ENCODE results near the gene MDC1.
"Not testable (repeated sequence)": the region's sequence is repeated elsewhere in the genome, so short reads cannot be mapped to it uniquely, and the experiment has no call there.

The MDC1 gene, protein sequence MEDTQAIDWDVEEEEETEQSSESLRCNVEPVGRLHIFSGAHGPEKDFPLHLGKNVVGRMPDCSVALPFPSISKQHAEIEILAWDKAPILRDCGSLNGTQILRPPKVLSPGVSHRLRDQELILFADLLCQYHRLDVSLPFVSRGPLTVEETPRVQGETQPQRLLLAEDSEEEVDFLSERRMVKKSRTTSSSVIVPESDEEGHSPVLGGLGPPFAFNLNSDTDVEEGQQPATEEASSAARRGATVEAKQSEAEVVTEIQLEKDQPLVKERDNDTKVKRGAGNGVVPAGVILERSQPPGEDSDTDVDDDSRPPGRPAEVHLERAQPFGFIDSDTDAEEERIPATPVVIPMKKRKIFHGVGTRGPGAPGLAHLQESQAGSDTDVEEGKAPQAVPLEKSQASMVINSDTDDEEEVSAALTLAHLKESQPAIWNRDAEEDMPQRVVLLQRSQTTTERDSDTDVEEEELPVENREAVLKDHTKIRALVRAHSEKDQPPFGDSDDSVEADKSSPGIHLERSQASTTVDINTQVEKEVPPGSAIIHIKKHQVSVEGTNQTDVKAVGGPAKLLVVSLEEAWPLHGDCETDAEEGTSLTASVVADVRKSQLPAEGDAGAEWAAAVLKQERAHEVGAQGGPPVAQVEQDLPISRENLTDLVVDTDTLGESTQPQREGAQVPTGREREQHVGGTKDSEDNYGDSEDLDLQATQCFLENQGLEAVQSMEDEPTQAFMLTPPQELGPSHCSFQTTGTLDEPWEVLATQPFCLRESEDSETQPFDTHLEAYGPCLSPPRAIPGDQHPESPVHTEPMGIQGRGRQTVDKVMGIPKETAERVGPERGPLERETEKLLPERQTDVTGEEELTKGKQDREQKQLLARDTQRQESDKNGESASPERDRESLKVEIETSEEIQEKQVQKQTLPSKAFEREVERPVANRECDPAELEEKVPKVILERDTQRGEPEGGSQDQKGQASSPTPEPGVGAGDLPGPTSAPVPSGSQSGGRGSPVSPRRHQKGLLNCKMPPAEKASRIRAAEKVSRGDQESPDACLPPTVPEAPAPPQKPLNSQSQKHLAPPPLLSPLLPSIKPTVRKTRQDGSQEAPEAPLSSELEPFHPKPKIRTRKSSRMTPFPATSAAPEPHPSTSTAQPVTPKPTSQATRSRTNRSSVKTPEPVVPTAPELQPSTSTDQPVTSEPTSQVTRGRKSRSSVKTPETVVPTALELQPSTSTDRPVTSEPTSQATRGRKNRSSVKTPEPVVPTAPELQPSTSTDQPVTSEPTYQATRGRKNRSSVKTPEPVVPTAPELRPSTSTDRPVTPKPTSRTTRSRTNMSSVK (N-terminal part only)

DNA sequence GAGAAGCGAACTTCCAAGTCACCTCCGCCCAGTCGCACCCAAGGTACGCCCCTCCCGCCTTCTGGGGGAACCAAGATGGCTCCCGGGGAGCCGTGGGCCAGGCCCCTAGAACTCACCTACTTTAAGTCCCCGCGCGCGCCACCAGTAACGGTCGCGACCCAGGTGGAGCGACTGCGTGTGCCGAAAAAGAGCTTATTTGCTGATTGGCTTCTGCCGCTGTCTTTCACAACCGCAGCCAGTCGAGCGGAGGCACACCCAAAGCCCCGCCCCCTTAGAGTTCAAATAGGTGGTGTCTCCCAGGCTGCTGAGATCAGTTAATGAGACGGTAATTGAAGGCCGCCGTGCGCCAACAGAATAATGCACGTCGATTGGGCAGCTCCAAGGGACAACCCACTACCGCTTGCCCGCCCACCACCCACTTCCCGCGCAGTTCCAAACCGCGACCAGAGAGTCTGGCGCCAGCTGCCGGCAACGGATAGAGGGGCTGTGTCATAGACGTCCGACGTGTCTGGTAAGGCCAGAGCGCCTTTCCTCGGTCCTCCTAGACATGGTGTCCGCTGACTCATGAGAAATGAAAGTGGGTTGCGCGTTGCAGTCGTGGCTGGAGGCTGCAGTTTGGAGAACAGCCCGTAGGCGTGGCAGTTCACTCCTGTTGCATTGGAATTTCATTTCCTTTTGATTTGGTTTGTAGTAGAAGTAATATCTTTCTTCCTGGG, at the start of gene MDC1:
TSS of gene MDC1 (minus strand) at position 153 of the 716 bp plus-strand sequence. CDS start 2,106 bp downstream, outside the sequence.
- DNase-seq: peak; percentile 100

DNA sequence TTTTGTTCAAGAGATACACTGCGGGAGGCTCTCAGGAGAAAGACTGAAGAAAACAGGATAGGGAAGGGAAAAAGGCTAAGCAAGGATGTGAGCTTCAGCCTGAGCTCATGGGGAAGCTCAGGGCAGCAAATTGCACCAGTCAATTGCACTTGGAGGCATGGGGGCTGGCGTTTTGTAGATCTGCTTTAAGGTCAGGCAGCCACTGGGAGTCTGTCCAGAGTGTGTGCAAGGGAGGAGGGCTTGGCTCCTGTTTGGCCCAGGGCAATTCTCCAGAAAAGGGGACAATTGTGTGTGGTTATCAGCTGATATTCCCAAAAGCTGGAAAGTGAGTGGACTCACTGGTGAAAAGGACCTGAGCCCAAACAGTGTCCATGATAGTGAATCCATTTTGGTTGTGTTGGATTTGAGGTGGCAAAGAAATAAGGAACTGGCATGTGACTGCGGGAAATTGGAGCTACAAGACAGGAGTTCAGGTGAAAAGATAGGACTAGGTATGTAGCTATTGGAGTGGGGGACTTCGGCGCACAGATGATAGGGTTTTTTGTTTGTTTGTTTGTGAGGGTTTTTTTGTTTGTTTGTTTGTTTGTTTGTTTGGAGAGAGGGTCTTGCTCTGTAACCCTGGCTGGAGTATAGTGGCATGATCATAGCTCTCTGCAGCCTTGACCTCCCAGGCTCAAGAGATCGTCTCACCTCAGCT, 49.5 kb upstream of the MDC1 start:
- no peak for DNase-seq

DNA sequence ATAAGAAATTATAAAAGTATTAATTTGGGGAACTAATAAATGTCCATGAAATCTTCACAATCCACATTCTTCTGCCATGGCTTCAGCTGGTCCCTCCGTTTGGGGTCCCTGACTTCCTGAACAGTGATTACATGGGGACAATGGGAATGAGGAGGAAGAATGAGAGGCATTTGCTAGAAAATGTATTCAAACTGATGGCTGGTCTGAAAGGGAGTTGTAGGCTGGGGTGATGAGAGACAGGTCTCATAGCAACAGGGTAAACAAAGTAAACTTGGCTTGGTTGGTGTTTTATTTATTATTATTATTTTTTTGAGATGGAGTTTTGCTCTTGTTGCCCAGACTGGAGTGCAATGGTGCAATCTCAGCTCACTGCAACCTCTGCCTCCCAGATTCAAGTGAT, 48.4 kb upstream of the MDC1 start:
- DNase-seq: not testable (repeated sequence)

DNA sequence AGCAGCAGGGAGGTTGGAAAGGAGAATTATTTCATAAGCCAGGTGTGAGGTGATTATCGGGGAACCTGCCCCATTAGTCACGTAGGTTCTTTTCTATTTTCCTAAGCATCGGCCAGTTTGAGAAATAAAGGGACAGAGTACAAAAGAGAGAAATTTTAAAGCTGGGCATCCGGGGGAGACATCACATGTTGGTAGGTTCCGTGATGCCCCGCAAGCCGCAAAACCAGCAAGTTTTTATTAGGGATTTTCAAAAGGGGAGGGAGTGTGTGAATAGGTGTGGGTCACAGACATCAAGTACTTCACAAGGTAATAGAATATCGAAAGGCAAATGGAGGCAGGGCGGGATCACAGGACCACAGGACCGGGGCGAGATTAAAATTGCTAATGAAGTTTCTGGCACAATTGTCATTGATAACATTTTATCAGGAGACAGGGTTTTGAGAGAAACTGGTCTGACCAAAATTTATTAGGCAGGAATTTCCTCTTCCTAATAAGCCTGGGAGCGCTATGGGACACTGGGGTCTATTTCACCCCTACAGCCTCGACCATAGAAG, 47.5 kb upstream of the MDC1 start:
- not testable (repeated sequence) for DNase-seq

DNA sequence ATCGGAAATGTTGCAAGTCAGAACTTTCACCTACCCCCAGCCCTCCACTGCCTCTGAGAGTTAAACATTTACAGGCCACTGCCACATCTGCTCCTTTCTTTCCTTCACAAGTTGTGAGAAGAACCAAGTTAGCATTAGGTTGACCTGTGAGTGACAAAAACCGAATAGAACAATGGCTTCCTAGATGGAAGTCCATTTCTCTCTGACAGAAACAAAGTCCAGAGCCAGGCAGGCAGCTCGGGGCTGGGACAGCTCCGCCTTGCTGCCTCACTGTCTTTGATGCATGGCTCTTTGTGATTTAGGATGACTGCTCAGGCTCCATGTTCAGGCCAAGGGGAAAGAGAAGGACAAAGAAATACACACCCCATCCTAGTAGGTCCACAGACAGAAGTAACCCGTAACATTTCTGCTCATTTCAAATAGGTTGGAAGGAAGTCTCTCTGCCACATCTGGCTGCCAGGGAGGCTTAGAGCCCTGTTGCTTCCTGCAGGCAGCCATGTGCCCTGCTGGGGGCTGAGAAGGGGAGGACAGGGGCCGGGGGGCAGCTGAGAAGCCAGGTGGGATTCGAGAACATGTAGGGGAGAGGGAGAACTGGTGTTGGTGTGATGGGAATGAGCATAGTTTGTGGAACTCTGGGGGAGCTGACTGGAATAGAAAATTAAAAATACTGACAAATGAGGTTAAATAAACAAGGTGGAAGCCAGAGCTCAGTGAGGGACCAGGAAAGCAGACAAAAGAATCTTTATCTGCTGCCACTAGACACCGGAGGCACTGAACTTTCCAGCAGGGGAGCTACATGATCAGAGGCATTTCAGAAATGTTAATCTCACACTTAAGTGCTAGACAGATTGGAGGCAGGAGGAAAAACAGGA, 46.8 kb upstream of the MDC1 start:
- DNase-seq: no peak

DNA sequence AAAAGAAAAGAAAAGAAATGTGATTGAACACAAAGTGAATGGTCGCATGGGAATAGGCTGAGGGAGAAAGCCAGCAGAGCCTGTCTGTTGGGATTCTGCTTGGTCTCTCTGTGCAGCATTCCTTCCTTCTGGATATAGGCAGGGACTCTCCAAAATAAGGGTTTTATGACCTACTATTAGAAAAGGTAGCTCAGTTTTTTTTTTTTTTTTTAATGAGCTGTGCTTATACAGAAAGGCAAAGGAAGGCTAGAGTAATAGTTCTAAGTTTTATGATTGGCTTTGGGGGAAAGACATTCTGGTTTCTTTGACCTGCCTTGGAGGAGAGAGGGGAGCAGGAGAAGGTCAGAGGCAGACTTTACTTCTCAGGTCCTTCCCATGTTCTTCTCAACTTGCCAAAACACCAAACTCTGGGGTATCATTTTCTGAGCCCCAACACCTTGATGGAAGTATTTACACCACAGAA, 46.1 kb upstream of the MDC1 start:
- DNase-seq: no peak

DNA sequence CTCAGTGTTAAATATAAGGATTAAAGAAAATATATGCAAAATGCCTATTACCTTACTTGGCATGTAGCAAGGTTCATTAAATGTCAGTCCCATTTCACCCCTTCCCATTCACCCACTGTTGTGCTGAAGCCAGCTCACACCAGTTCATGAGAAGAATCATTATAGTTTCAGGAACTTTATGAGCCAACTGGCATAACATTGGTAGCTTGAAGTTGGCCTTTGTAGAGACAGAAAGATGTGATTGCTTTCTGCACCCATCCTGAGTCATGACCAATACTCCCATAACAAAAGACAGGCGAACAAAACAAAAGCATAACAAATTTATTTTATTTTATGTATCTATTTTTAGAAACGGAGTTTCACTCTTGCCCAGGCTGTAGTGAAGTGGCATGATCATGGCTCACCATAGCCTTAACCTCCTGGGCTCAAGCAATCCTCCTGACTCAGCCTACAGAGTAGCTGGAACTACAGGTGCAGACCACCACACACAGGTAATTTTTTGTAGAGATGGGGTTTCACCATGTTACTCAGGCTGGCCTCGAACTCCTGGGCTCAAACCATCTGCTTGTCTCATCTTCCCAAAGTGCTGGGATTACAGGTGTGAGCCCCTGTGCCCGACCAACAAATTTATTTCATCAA, 44.8 kb upstream of the MDC1 start:
- no peak for DNase-seq

DNA sequence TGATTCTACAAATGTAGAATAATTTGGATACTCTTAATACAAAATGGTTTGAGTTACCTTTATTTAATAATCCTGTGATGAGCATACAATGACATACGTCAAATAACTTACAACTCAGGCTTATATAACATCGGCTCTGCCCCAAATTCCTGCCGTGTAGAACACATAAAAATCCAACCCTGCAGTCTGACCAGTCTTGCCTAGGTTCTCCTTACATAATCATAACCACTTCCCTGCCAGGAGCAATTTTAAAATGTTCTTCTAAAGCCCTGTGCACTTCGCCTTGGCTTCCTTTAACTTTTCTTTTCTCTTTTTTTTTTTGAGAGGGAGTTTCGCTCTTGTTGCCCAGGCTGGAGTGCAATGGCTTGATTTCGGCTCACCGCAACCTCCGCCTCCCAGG, 43.5 kb upstream of the MDC1 start:
- DNase-seq: no peak

DNA sequence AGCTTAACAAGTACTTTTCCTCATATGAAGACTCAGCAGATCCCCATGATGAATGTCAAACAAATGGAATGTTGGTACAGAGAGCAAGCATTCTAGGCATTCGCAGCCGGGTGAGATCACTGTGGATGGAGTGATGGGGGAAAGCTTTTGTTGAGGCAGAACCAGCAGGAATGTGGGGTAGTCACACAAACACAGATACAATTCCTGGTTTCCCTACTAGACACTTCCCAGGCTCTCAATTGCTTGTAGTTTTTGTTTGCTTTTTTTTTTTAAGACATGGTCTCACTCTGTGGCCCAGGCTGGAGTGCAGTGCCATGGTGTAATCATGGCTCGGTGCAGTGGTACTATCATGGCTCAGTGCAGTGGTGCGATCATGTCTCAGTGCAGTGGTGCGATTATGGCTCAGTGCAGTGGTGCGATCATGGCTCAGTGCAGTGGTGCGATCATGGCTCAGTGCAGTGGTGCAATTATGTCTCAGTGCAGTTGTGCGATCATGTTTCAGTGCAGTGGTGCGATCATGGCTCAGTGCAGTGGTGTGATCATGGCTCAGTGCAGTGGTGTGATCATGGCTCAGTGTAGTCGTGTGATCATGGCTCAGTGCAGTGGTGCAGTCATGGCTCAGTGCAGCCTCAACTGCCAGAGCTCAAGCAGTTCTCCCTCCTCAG, 42.6 kb upstream of the MDC1 start:
- no peak for DNase-seq

DNA sequence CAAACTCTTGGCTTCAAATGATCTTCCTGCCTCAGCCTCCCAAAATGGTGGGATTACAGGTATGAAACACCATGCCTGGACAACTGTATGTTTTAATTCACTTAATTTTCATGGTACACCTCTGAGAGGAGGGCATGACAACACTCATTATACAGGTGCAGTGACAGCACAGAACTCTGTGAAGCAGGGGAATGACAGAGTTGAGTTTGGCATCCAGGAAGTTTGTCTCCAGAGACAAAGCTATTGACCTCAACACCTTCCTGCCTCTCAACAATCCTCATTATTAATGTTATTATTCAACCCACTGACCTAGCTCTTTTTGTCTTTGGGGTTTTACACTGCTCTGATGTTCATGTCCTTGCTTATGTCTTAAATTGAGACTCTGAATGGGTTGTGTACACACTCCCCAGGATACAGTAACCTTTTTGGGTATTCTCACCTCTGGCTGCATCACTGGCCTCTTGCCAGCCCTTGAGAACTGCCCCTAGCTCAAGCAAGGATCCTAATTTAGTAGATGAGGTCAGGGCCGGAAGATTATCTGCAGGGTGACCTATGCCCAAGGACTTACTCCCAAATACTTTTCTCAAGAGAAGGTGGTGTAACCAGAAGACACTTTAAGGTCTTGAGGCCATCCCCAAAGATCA, 40.3 kb upstream of the MDC1 start:
- no peak for DNase-seq

DNA sequence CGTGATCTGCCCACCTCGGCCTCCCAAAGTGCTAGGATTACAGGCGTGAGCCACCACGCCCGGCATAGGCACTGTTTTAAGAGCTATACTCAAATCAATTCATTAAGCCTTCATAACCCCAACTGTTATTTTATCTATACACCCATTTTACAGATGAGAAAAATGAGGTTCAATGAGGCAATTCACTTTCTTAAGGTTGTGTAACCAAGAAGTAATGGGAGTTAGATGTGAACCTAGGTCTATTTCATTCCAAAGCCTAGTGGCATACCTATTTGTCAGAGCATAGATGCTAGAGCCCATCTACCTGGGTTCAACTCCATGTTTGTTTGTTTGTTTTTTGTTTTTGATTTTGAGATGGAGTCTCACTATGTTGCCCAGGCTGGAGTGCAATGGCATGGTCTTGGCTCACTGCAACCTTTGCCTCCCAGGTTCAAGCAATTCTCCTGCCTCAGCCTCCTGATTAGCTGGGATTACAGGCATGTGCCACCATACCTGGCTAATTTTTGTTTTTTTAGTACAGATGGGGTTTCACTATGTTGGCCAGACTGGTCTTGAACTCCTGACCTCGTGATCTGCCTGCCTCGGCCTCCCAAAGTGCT, 39.4 kb upstream of the MDC1 start:
- DNase-seq: not testable (repeated sequence)

DNA sequence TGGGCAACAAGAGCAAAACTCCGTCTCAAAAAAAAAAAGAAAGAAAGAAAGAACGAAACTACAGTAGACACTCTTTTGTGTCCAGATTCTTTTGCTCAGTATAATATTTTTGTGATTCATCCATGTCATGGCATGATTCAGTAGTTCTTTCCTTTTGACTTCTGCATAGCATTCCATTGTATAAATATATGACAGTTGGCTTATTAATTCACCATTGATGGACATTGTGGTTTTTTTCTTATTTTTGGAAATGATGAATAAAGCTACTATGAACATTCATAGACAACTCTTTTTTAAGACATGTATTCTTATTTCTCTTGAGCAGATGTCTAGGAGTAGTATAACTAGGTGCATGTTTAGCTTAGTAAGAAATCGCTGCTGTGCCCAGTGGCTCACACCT, 37.5 kb upstream of the MDC1 start:
- no peak for DNase-seq

DNA sequence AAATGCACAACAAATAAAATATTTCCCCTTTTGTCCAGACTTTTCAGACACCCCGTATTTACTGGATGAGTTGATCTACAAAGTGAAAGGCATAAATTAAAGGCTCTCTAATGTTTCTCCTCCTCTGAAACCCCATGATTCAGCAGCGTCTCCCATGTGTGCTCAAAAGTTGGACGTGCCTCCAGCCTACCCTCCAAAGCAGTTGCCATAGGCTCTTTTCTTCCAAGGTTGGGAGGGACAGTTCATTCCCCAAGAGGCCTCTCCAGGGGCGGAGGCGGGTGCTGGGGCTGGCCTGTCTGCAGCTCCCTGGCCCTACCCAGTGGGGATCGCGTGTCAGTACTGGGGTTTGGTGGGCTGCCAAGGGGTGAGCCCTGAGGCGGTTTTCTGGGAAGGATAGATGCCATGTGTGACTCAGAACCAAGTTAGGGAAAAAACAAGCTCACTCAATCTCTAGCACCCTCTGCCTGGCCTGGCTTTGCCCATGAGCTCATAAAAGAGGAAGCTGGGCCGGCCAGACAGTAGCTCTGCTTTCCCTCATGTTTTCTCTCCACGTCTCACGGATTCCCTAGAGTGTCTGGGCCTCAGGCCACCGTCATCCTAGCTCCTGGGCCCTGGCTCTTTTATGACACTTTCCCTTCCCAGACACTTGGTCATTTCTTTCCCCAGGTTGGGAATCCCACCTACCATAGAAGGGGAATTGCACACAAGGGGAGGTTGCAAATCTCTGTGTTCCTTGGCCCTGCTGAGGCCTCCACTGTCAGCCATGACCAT, 35.3 kb upstream of the MDC1 start:
- DNase-seq: no peak

DNA sequence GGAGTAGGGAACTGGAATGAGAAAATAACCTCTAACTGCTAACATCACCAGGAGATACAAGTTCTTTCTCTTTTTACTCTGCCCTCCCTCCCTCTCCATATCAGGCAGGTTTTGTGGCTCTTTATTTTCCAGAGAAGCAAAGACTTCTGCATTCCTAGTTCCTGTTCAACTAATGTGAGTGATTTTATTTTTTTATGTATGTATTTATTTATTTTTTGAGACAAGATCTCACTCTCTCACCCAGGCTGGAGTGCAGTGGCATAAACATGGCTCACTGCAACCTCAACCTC, 33.2 kb upstream of the MDC1 start:
- DNase-seq: no peak

DNA sequence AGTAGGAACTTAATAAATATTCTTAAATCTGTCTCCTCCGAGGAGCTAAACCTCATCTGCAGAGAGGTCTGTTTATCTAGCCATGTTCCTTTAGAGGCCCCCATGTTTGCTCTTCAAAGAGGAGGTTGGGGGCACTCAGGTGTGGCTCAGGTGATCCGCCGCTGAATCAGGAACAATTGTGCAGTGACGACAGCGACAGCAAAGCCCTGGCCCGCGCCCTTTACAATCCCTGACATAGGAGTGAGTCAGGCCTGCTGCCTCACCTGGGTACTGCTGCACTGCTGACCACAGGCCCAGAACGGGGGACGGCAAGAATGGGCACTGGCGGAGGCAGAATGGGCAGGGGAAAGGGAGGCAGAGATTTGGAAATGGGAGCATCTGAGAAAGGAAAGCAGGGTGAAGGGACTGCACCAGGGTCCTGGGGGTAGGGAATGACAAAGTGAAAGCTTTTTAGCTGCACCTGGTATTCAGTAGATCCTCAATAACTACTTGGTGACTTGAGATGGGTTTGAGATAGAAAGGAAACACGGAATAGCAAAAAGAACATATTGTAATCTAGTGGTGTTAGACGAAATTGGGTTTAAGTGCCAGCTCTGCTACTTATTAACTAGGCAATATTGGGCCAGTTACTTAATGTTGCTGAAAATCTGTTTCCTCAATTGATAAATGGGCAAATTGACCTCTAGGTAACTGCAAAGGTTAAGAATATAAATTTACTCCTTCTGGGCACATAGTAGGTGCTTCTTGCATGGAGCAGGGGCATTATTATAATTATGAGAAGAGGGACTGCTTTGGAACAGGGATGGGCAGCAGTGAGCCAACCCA, 32.7 kb upstream of the MDC1 start:
- DNase-seq: no peak

DNA sequence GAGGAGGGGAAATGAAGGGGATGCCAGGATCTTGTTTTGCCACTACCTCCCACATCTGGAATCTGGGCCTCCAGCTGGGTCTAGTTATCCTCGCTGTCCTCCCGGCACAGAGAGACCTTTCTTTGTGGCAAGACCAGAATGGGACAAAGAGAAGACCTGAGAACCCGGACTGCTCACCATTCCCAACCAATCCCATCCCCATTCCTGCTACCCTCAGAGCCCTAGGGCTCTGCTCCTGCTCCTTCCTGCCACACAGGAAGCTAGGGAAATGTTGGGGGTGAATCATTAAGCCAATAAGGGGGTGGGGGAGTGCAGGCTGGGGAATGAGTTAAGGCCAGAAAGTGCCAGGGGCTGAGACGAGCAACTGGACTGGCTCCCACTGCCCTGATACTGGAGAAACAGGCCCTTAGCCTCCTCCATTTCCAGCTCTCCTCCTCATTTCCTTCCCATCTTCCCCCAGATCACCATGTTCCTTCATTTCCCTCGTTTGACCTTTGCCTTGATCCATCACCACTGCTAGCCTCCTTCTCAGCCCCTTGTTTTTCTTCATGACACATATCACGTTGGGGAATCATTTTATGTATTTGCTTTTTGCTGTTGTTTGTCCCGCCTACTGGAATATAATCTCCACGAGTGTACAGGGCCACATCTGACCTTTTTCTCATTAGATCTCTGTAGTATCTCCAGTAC, 31.9 kb upstream of the MDC1 start:
- DNase-seq: no peak
